Fibroblast of gingiva (primary cell): ENCODE measurements around the gene CSRP1.
"Not testable (repeated sequence)": the region's sequence is repeated elsewhere in the genome, so short reads cannot be mapped to it uniquely, and the experiment has no call there.

ENCODE experiments used
- DNase-seq: peaks from one replicate; pipeline ENCODE4 v3.0.0-alpha.2; 2011; ENCODE audit warnings: low read depth

CSRP1 gene

DNA sequence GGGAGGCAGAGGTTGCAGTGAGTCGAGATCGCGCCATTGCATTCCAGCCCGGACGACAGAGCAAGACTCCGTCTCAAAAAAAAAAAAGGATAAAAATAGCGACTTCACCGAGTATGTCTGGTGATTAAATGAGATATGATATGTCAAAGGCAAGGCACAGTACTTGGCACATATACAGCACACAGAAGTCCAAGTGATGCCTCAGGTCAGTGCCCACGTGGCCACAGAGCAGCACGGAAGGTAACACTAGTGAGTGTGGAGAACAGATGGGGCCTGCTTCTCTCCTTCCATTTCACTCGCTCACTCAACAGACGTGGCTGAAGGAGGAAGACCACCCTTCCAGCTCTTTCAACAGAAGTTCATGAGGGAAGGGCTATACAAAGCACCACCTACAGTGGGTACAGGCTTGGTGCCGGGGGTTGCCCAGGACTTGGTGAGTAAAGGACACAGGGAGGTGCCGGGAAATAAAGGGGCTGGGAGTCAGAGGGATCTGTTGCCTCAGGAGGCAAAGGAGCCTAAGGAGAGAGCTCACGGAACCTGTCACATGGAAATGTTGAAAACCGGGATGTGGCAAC lies 8.9 kb downstream of the CSRP1 start:
- DNase-seq, result no peak

- no peak for DNase-seq
Observed at GRCh38 chr1:201496296-201496690, 10.6 kb downstream of the CSRP1 start.

- peak; percentile 88 for DNase-seq
Observed at GRCh38 chr1:201495551-201496295, 11.2 kb downstream of the CSRP1 start.

GRCh38 chr1:201493757-201494617 lies 12.9 kb downstream of the CSRP1 start:
- no peak for DNase-seq

- not testable (repeated sequence) for DNase-seq
Observed at GRCh38 chr1:201493026-201493656, 13.8 kb downstream of the CSRP1 start.

DNA sequence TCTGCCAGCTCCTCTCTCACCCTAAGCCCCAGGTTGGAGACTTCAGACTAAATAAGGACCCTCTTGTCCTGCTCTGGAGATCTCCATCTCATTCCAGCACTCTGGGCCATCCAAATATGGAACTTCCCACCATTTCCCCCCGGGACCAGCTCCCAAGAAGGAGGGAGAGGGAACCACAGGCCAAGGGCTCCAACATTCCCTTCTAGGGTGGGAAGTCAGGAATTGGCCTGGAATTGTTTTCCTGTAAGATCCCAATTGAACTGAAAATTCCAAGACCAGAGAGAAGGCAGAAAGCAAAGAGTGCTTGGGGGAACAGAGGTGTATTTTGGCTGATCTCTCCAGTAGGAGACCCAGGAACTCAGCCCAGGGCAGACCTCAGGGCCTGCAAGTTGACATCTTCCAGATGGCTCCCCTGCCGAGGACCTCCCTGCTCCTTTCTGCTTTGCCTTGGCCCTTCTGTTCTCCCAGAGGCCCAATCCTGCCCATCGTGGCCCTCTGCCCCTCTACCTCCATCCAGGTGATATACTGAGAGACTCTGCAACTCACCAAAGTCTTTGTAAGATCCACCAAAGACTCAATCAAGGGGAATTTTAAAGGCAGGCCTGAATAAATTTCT lies 14.9 kb downstream of the CSRP1 start:
- DNase-seq, result no peak

GRCh38 chr1:201490708-201491131 lies 16.2 kb downstream of the CSRP1 start:
- no peak for DNase-seq

GRCh38 chr1:201489643-201490261 lies 17.2 kb downstream of the CSRP1 start:
- DNase-seq, result no peak

GRCh38 chr1:201488830-201489589 lies 17.9 kb downstream of the CSRP1 start:
- DNase-seq, result peak; percentile 96

DNA sequence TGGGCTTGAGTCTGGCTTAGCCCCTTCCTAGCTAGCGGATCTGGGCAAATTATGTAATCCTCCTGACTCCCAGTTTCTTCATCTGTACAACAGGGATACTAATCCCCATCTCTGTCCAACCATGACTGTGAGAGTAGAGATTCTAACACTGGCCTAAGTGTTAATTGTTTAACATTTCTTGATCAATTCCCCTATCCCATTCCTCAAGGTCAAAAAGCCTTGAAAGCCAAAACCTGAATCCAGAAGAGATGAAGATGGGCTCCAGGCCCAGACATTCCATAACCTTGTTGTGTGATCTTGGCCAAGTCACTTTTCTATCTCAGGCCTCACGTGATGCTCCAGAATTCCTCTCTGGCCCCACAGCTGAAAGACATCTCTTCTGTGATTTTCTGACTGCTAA lies 19.2 kb downstream of the CSRP1 start:
- DNase-seq, result no peak

- no peak for DNase-seq
Observed at GRCh38 chr1:201486187-201486586, 20.7 kb downstream of the CSRP1 start.

GRCh38 chr1:201485184-201485774 lies 21.6 kb downstream of the CSRP1 start:
- no peak for DNase-seq

- no peak for DNase-seq
Observed at GRCh38 chr1:201483373-201483949, 23.5 kb downstream of the CSRP1 start.

- no peak for DNase-seq
Observed at GRCh38 chr1:201482755-201483154, 24.2 kb downstream of the CSRP1 start.

DNA sequence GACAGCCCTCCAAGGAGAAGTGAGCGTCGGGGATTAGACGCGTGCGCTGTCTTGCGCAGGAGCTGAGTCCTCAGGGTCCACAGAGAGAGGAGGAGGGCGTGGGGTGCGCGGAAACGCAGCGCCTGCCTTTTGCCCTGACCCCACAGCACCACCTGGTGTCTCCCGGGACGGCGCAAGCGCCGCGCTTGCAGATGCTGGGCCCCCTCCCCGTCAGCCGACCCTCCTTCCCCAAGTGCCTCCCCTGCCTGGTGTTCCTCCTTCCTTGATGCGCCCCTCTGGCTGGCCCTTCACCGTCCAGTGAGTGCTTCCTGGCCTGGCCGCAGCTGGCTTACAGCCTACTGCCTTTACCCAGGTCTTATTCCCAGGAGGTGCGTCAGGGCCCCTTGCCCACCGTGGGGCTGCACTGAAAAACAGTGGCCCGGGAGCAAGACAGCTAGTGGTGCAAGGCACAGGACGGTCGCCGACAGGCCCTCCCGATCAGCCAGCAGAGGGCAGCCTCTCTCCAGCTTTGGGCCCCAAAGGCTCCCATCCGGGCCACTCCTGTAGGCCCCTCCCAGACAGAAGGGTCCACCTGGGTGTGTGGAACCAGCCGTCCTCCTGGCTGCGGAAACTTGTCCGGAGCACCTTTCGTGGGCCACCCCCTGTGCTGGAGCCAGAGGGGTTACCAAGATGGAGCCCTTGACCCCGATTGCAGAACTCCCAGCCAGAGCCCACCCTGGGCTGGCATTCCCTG lies 25.0 kb downstream of the CSRP1 start:
- peak; percentile 70 for DNase-seq

- no peak for DNase-seq
Observed at GRCh38 chr1:201481004-201481380, 25.9 kb downstream of the CSRP1 start.

- DNase-seq, result peak; percentile 85
Observed at GRCh38 chr1:201480231-201481003, 26.5 kb downstream of the CSRP1 start.

GRCh38 chr1:201479201-201479730 lies 27.7 kb downstream of the CSRP1 start:
- DNase-seq, result no peak
